Dedifferentiated amniotic fluid mesenchymal stem cell (primary cell): ENCODE measurements around the gene XPR1.
A peak's percentile ranks its signal among the peaks of the same experiment; 100 is the strongest.

Experiments used
- DNase-seq: peaks from one replicate; pipeline ENCODE4 v3.0.0-alpha.2; 2016; ENCODE audit errors: extremely low spot score

The XPR1 gene

GRCh38 chr1:180892272-180892671, 260.4 kb downstream of the XPR1 start:
- no peak for DNase-seq

GRCh38 chr1:180892675-180893074, 260.9 kb downstream of the XPR1 start:
- DNase-seq = no peak

GRCh38 chr1:180893614-180894013, 261.8 kb downstream of the XPR1 start:
- DNase-seq = no peak

GRCh38 chr1:180896161-180896560, 264.3 kb downstream of the XPR1 start:
- no peak for DNase-seq

- DNase-seq = no peak
Measured at GRCh38 chr1:180898441-180899219, 266.8 kb downstream of the XPR1 start.

GRCh38 chr1:180899262-180899661, 267.4 kb downstream of the XPR1 start:
- no peak for DNase-seq

GRCh38 chr1:180901076-180901990, 269.5 kb downstream of the XPR1 start:
- no peak for DNase-seq

GRCh38 chr1:180902541-180902940, 270.7 kb downstream of the XPR1 start:
- DNase-seq = no peak

- DNase-seq = no peak
Measured at GRCh38 chr1:180905927-180906326, 274.1 kb downstream of the XPR1 start.

- no peak for DNase-seq
Measured at GRCh38 chr1:180906511-180906910, 274.7 kb downstream of the XPR1 start.

GRCh38 chr1:180907313-180908055, 275.7 kb downstream of the XPR1 start:
- no peak for DNase-seq

- no peak for DNase-seq
Measured at GRCh38 chr1:180908074-180908765, 276.4 kb downstream of the XPR1 start.

GRCh38 chr1:180909005-180909414, 277.2 kb downstream of the XPR1 start:
- DNase-seq = no peak

GRCh38 chr1:180909462-180909976, 277.7 kb downstream of the XPR1 start:
- DNase-seq = no peak

- no peak for DNase-seq
Measured at GRCh38 chr1:180911640-180912191, 279.9 kb downstream of the XPR1 start.

- peak; percentile 26 for DNase-seq
Measured at GRCh38 chr1:180912211-180912800, 280.5 kb downstream of the XPR1 start.

GRCh38 chr1:180912801-180913565, 281.2 kb downstream of the XPR1 start, which contains the start of gene KIAA1614:
Gene KIAA1614 (plus strand): TSS chr1:180912897. CDS start chr1:180913244, 347 bp downstream.
- DNase-seq = peak; percentile 17

GRCh38 chr1:180915426-180915965, 283.7 kb downstream of the XPR1 start:
- no peak for DNase-seq

- no peak for DNase-seq
Measured at GRCh38 chr1:180916012-180916770, 284.4 kb downstream of the XPR1 start.
